ENCODE results near the gene TMEM242.
"Not testable (repeated sequence)": the region's sequence is repeated elsewhere in the genome, so short reads cannot be mapped to it uniquely, and the experiment has no call there.

- TF ChIP-seq, protein P1, sequence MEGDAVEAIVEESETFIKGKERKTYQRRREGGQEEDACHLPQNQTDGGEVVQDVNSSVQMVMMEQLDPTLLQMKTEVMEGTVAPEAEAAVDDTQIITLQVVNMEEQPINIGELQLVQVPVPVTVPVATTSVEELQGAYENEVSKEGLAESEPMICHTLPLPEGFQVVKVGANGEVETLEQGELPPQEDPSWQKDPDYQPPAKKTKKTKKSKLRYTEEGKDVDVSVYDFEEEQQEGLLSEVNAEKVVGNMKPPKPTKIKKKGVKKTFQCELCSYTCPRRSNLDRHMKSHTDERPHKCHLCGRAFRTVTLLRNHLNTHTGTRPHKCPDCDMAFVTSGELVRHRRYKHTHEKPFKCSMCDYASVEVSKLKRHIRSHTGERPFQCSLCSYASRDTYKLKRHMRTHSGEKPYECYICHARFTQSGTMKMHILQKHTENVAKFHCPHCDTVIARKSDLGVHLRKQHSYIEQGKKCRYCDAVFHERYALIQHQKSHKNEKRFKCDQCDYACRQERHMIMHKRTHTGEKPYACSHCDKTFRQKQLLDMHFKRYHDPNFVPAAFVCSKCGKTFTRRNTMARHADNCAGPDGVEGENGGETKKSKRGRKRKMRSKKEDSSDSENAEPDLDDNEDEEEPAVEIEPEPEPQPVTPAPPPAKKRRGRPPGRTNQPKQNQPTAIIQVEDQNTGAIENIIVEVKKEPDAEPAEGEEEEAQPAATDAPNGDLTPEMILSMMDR (IDR thresholded peaks at IDR 0.05 in 8 of 11, conservative IDR thresholded peaks at IDR 0.05 in 3 of 11): not testable (repeated sequence)
- TF ChIP-seq POLR2AphosphoS5, POLR2A (IDR thresholded peaks at IDR 0.05): not testable (repeated sequence)
Measured at GRCh38 chr6:157337276-157337675, 14.0 kb upstream of the TMEM242 start.

Measured in spleen (tissue), 7 donors.